HG02610 (cell line): ENCODE data around the gene PLCD3.

Experiments
- ATAC-seq: cut with Tn5 transposase; IDR thresholded peaks from one replicate; pipeline ENCODE4 v1.9.1; 2021; ENCODE audit warnings: mild to moderate bottlenecking, moderate library complexity; ENCODE audit not compliant: unreplicated experiment

PLCD3 gene

GRCh38 chr17:45086391-45086790 is 45.9 kb downstream of the PLCD3 start:
- ATAC-seq: no peak

GRCh38 chr17:45081047-45081703 is 51.1 kb downstream of the PLCD3 start:
- ATAC-seq: no peak

- peak; percentile 49 for ATAC-seq
These were observed 54.7 kb downstream of the PLCD3 start for GRCh38 chr17:45077643-45078042.

GRCh38 chr17:45073414-45074070 is 58.8 kb downstream of the PLCD3 start:
- no peak for ATAC-seq

GRCh38 chr17:45070809-45071208 is 61.5 kb downstream of the PLCD3 start:
- no peak for ATAC-seq

GRCh38 chr17:45070001-45070400 is 62.3 kb downstream of the PLCD3 start:
- no peak for ATAC-seq

- ATAC-seq: no peak
These were observed 64.7 kb downstream of the PLCD3 start for GRCh38 chr17:45067637-45068036.

GRCh38 chr17:45063198-45063597 is 69.1 kb downstream of the PLCD3 start:
- no peak for ATAC-seq

GRCh38 chr17:45061606-45062205 is 70.6 kb downstream of the PLCD3 start:
- no peak for ATAC-seq

- peak; percentile 83 for ATAC-seq
These were observed 71.3 kb downstream of the PLCD3 start, which contains the start of gene NMT1 for GRCh38 chr17:45060797-45061605. TSS of gene NMT1 (plus strand) at chr17:45061317. CDS start at chr17:45061330, 13 bp downstream.

- no peak for ATAC-seq
These were observed 71.9 kb downstream of the PLCD3 start for GRCh38 chr17:45060382-45060796.
